ENCODE results near the gene OPRM1. TPM values are rescaled to one million over a fixed set of nuclear protein-coding genes. Genes with fewer than 3 reads are reported as not detected.

OPRM1 gene
- total RNA-seq, 1 experiment from 2014 or later: not detected

- no peak for TF ChIP-seq SIN3A (IDR thresholded peaks at IDR 0.05; ENCODE audit: low read depth)
- TF ChIP-seq ZFX (IDR thresholded peaks at IDR 0.05): no peak
- no peak for TF ChIP-seq CTCF (IDR thresholded peaks at IDR 0.05 in 2 of 3, conservative IDR thresholded peaks at IDR 0.05 in 1 of 3; ENCODE audit: borderline replicate concordance in 1 of 3, insufficient read depth in 1 of 3, low read depth in 2 of 3, low read length in 2 of 3)
- no peak for TF ChIP-seq ELF1 (IDR thresholded peaks at IDR 0.05; ENCODE audit: borderline replicate concordance, low read depth)
- TF ChIP-seq TCF7L2 (IDR thresholded peaks at IDR 0.05; ENCODE audit: borderline replicate concordance, extremely low read depth, insufficient read depth, insufficient read length): no peak
- no peak for TF ChIP-seq ZBTB33 (IDR thresholded peaks at IDR 0.05; ENCODE audit: extremely low read depth, insufficient replicate concordance, low read length)
- TF ChIP-seq EGR1 (IDR thresholded peaks at IDR 0.05; ENCODE audit: low read depth): no peak
- TF ChIP-seq EZH2phosphoT487 (IDR thresholded peaks at IDR 0.05; ENCODE audit: borderline replicate concordance): no peak
- TF ChIP-seq ZNF274 (IDR thresholded peaks at IDR 0.05; ENCODE audit: low read depth, low read length): no peak
- TF ChIP-seq SRF (IDR thresholded peaks at IDR 0.05; ENCODE audit: low read depth): no peak
- TF ChIP-seq CBX3 (IDR thresholded peaks at IDR 0.05; ENCODE audit: low read depth): no peak
- TF ChIP-seq POLR2AphosphoS5 (IDR thresholded peaks at IDR 0.05; ENCODE audit: low read depth, low read length): no peak
- no peak for TF ChIP-seq MAX (IDR thresholded peaks at IDR 0.05)
- TF ChIP-seq CEBPB (IDR thresholded peaks at IDR 0.05; ENCODE audit: low read depth): no peak
- no peak for TF ChIP-seq RAD21 (IDR thresholded peaks at IDR 0.05; ENCODE audit: low read depth)
- no peaks in the 10 kb centered on the region for H3K36me3 ChIP-seq (ENCODE audit: control insufficient read depth in 1 of 2, insufficient read depth in 2 of 2, low read length in 2 of 2)
- H3K4me1 ChIP-seq (ENCODE audit: control insufficient read depth in 1 of 2, insufficient read depth in 2 of 2, low read length in 2 of 2): no peaks in the 10 kb centered on the region
- no peak overlapping the region for H3K9ac ChIP-seq (ENCODE audit: low read length)
- ChIA-PET POLR2A (no interaction called here), RAD21 (ENCODE audit: low non-redundant PET in 1 of 2, low total read pairs in 2 of 2, uncharacterized antibody in 2 of 2, unreplicated experiment in 2 of 2) (no interaction called here), CTCF (no interaction called here)
- no peak overlapping the region for H3K4me2 ChIP-seq (ENCODE audit: low read length)
- no peak overlapping the region for H3K4me3 ChIP-seq (replicated peaks in 1 of 2; ENCODE audit: low read depth in 1 of 2, low read length in 2 of 2)
- H3K9me3 ChIP-seq (ENCODE audit: control insufficient read depth in 1 of 2, insufficient read depth in 1 of 2, low read depth in 1 of 2, low read length in 2 of 2): no peaks in the 10 kb centered on the region
- DNase-seq (ENCODE audit: low read depth, low spot score) (no peak), ATAC-seq (no peak)
- H3K79me2 ChIP-seq (ENCODE audit: insufficient read depth, low read length): no peaks in the 10 kb centered on the region
- no peak overlapping the region for H3K27ac ChIP-seq (ENCODE audit: low read depth, low read length)
- H3K9me2 ChIP-seq (ENCODE audit: insufficient read depth): no peaks in the 10 kb centered on the region
- H4K20me1 ChIP-seq (ENCODE audit: insufficient read depth): no peaks in the 10 kb centered on the region
- no TSS peak for BruUV-seq (replicated peaks)
- H2AFZ ChIP-seq (ENCODE audit: low read depth, low read length, poor library complexity, severe bottlenecking): no peak overlapping the region
- peaks cover 5% of the 10 kb centered on the region; the same call in 1 of the 2 replicates for H3K27me3 ChIP-seq (ENCODE audit: insufficient read depth, low read length)
- intact Hi-C loops (cut with micrococcal nuclease): no loop called here
Observed at GRCh38 chr6:154092326-154092962, 53.4 kb downstream of the OPRM1 start.
